Endothelial cell of hepatic sinusoid (primary cell): ENCODE data around the gene ANTXRL.
"Not testable (repeated sequence)": the region's sequence is repeated elsewhere in the genome, so short reads cannot be mapped to it uniquely, and the experiment has no call there.

Source experiments
- in situ Hi-C: cut with HindIII; loops from 2 replicates; pipeline ENCODE4 v1.10.0; 2017; ENCODE audit warnings: low sequenced_read_pairs

Gene ANTXRL

GRCh38 chr10:46293832-46294640 is 7.2 kb downstream of the ANTXRL start:
- in situ Hi-C loops, result no loop called here

- in situ Hi-C loops, result no loop called here
Measured at GRCh38 chr10:46294641-46295220, 7.9 kb downstream of the ANTXRL start.

GRCh38 chr10:46295350-46296010 is 8.7 kb downstream of the ANTXRL start:
- in situ Hi-C loops, result not testable (repeated sequence)

- in situ Hi-C loops, result not testable (repeated sequence)
Measured at GRCh38 chr10:46296086-46296485, 9.3 kb downstream of the ANTXRL start.

GRCh38 chr10:46296641-46297141 is 9.9 kb downstream of the ANTXRL start:
- in situ Hi-C loops, result no loop called here

- in situ Hi-C loops, result no loop called here
Measured at GRCh38 chr10:46297406-46298204, 10.8 kb downstream of the ANTXRL start.

- in situ Hi-C loops, result no loop called here
Measured at GRCh38 chr10:46298477-46299285, 11.9 kb downstream of the ANTXRL start.

GRCh38 chr10:46299286-46299535 is 12.4 kb downstream of the ANTXRL start:
- in situ Hi-C loops, result no loop called here

- in situ Hi-C loops, result no loop called here
Measured at GRCh38 chr10:46299536-46300369, 13.0 kb downstream of the ANTXRL start.

- in situ Hi-C loops, result not testable (repeated sequence)
Measured at GRCh38 chr10:46300370-46300711, 13.5 kb downstream of the ANTXRL start.

- in situ Hi-C loops, result no loop called here
Measured at GRCh38 chr10:46301056-46301645, 14.4 kb downstream of the ANTXRL start.

GRCh38 chr10:46301721-46302479 is 15.1 kb downstream of the ANTXRL start:
- in situ Hi-C loops, result no loop called here

GRCh38 chr10:46302765-46303352 is 16.1 kb downstream of the ANTXRL start:
- in situ Hi-C loops, result not testable (repeated sequence)

GRCh38 chr10:46304062-46304461 is 17.3 kb downstream of the ANTXRL start:
- in situ Hi-C loops, result no loop called here

- in situ Hi-C loops, result not testable (repeated sequence)
Measured at GRCh38 chr10:46304671-46305070, 17.9 kb downstream of the ANTXRL start.

- in situ Hi-C loops, result no loop called here
Measured at GRCh38 chr10:46305079-46305818, 18.5 kb downstream of the ANTXRL start.

- in situ Hi-C loops, result no loop called here
Measured at GRCh38 chr10:46305986-46306385, 19.2 kb downstream of the ANTXRL start.
